ENCODE data around the gene BAHCC1.

DNA sequence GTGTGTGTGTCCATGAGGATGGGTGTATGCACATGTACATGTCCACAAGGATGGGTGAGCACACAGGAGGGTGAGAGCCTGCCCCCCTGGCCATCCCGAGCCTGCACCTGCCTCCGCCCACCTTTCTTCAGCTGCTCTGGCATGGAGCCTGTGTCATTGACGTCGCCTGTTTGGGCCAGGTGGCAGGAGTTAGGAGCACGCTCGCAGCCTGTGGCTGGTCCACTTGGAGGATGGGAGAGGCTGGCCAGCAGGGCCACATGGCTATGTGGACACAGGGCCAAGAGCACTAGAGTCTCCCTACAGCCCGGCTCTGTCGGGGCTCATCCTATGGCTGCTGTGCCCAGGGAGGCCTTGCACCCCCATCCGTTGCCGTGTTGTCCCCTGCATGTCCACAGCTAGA is 21.4 kb downstream of the BAHCC1 start:
- TF ChIP-seq, protein P1, sequence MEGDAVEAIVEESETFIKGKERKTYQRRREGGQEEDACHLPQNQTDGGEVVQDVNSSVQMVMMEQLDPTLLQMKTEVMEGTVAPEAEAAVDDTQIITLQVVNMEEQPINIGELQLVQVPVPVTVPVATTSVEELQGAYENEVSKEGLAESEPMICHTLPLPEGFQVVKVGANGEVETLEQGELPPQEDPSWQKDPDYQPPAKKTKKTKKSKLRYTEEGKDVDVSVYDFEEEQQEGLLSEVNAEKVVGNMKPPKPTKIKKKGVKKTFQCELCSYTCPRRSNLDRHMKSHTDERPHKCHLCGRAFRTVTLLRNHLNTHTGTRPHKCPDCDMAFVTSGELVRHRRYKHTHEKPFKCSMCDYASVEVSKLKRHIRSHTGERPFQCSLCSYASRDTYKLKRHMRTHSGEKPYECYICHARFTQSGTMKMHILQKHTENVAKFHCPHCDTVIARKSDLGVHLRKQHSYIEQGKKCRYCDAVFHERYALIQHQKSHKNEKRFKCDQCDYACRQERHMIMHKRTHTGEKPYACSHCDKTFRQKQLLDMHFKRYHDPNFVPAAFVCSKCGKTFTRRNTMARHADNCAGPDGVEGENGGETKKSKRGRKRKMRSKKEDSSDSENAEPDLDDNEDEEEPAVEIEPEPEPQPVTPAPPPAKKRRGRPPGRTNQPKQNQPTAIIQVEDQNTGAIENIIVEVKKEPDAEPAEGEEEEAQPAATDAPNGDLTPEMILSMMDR (IDR thresholded peaks at IDR 0.05; ENCODE audit: low read depth, low read length, poor library complexity, severe bottlenecking): no peak
- TF ChIP-seq EZH2phosphoT487 (IDR thresholded peaks at IDR 0.05; ENCODE audit: borderline replicate concordance, low read length): no peak
